M059J (cell line): ENCODE measurements around the gene RPS24. TPM values are rescaled to one million over a fixed set of nuclear protein-coding genes. Genes with fewer than 3 reads are reported as not detected.

ENCODE experiments used
- DNase-seq: peaks from one replicate; pipeline ENCODE4 v3.0.0-alpha.2; 2012; ENCODE audit warnings: low read depth
- total RNA-seq: library from RNA; depleted of rRNA; stranded (reverse); fragments of >200 nt; shearing (Covaris generic); gene quantifications from 2 replicates; pipeline ENCODE4 v1.2.3, GENCODE V29; 2014

Gene RPS24
- total RNA-seq, 1 experiment from 2014 or later: 2,326 TPM

DNA sequence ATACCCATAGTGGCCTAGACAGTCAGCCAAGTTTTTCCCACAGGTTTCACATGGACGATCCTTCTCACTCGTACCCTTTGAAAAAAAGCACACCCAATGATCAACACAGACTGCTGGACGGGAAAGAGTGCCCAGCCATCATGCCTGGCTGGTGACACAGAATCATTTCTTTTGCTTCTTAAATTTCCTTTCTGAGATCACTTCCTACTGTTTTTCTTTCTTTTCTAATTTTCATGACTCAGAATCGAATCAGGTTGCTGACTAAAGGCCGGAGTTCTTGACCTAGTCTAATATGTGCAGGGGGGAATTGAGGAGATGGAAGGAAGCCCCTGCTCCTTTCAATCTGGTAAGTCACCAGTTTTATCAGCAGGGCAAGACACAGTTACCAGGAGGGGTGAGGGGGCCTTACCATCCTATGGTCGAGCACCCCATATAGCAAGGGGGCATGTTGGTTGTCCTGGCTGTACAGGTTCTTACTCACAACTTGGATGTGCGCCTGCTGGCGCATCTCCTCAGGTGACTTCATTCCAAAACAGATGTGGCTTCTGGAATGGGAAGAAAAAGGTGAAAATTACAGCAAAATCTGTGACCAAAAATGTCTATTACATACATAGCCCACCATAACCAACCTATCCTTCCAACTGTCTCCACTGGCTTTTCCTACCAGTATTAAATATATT is 7.8 kb upstream of the RPS24 start:
- peak; percentile 70 for DNase-seq

DNA sequence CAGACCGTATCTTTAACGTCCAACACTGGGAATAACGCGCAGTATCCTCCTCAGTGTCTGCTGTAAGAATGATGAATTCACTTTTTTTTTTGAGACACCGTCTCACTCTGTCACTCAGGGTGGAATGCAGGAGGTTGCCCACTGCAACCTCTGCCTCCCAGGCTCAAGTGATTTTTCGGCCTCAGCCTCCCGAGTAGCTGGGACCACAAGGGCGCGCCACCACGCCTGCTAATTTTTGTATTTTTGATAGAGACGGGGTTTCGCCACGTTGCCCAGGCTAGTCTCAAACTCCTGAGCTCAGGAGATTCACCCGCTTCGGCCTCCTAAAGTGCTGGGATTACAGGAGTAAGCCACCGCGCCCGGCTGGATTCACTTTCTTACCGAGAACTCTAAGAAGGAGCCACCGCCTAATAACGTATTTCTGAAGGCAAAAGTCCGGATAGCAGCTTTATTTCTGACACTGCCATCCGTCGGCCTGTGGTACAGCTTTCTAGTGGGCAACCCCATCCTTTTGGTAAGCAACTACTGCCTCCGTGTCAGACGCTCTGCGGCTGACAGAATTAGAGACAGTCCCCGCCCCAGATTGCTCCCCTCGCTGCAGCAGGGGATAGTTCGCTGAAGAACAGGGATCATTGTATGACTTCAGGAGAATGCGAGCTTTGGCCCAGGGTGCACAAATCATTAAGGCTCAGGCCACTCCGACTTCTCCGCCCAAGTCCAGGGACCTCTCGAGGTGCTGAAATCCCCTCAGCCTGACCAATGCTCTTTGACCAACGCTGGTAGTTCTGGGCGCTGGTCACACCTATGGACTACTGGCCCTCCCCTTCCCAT is 5.0 kb upstream of the RPS24 start:
- peak; percentile 54 for DNase-seq

DNA sequence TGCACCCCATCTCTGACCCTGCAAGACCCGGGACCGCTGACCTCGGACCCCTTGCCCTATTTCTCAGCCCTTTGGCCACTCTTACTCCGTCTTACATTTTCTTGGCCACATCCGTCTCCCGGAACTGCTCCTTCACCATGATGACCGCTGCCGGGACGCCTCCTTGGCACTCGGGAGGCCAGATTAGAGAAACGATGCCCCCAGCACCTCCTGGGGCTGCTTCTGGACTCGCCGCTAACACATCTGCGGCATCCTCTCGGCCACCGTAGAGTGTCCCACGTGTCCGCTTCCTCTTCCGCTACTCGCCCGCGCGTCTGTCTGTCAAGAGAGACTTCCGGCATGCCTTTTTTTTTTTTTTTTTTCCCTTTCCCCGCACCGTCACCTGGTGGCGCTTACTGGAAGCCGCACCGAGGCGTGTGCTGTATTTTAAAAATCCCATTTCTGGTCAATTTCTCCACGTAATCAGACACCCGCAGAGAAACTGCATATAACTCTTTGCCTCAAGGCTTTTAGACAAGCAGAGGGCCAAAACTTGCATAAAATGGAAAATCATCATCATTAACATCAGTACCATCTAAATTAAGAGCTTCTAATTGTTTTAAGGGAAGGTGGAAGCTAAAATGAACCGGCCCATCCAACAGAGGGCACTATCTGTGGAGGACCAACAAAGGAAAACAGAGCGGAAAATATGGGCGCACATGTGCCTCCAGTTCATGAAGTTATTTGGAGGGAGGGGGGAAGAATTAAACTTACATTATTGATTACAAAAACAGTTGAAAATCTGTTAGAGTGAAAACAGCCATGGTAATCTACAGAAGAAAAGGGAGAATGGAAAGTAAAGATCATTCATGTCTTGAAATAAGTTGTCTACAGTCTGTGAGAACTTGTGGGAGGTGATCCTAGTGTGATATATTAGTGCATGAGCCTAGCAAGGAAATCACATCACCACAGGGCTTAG is 4.1 kb upstream of the RPS24 start, which contains the start of gene POLR3A:
TSS of gene POLR3A (minus strand) at position 247 of the 958 bp plus-strand sequence. CDS start at position 139, 108 bp downstream.
- DNase-seq: peak; percentile 95

DNA sequence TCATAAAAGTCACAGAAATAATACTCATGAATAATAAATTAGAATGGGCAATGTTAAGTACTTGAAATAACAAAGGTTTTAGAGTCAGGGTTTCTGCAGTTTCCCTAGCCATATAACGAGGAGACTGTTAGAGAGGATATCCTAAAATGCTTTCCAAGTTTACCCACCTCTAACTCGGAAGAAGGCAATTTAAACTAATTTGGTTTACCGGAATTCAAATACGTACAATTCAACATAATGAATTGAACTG is 351 bp upstream of the RPS24 start:
- DNase-seq: no peak

DNA sequence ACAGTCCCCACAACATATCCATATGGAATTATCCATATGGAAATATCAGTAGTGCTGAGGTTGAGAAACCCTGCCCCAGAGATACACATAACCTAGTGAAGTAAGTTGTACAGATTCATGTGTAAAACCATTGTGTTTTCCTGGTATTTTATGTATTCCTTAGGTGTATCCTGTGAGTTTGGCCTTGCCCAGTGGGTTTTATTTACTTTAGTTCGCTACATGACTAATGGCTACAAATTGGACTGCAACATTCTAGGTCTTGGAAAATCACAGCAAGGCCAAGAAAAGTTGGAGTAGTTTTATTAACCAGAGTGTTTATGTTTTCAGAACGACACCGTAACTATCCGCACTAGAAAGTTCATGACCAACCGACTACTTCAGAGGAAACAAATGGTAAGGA is 1.4 kb downstream of the RPS24 start:
- no peak for DNase-seq

DNA sequence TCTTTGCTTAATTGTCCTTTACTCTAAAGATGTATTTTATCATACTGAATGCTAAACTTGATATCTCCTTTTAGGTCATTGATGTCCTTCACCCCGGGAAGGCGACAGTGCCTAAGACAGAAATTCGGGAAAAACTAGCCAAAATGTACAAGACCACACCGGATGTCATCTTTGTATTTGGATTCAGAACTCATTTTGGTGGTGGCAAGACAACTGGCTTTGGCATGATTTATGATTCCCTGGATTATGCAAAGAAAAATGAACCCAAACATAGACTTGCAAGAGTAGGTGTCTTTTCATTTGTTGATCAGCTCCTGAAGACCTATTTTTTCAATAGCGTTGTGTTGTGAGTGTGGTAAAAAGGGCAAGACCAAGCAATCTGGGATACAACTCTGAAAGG is 1.8 kb downstream of the RPS24 start:
- no peak for DNase-seq

DNA sequence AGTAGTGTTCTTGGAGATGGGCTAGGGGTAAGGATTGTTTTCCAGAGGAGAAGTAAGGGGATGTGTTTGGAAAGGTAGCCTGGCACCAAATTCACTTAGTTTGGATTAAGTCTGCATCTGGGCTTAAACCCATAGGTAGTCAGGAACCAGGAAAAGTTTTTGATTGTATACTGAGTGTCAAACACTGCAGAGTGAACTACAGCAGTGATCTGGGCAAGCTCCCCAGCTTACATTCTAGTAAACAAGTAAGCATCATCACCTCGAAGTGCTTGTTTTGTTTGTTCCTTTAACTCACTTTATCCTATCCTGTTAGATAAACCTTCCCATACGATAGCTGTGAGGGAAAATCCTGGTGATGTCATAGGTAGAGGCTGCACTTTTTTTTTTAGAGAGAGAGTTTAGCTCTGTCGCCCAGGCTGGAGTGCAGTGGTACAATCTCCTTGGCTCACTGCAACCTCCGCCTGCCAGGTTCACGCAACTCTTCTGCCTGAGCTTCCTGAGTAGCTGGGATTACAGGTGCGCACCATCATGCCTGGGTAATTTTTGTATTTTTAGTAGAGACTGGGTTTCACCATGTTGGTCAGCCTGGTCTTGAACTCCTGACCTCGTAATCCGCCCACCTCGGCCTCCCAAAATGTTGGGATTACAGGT is 2.4 kb downstream of the RPS24 start:
- DNase-seq: no peak

DNA sequence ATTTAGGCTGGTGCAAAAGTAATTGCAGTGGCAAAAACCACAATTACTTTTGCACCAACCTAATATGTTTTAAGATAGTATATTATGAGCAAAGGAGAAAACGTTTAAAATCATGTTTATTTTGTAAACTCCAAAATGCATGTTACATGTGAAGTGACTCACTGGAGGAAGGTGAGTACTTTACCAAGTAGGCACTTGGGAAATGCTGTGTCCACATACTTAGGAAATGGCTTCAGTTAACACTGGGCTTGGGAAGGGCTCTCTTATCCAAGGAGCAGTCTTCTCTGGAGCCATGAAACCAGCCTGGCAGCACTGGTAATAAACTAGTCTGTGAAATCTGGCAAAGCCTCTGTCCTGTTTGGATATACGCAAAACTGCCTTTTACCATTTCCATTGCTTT is 4.4 kb downstream of the RPS24 start:
- DNase-seq: no peak

DNA sequence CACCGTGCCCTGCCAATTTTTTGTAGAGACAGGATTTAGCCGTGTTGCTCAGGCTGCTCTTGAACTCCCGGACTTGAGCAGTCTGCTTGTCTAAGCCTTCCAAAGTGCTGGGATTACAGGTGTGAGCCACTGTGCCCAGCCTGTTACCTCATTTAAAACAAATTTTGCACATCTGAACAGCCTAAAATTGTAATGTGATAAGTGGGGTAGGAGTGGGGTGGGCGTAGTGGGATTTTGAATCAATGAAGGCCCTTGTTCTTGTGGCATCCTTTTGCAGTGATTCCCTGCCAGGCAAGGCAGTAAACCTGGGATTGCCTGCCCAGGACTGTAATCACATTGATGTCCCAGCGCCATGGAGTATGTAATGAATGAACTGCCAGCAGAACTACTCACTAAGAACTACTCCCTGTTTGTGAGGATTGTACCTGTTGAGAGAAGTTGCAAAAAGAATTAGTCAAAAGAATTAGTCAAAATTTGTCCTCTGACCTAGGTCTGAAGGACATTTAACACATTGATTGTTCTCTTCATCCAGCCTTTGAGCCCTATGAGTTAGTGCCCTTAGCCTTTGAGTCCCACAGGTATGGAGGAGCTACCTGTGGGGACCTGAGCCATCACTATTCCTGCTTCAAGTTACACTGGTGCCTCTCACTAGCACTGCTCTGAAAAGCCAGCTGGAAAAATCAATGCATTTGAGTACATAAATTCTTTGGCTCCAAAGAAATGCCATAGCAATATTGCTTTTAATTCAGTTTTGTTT is 5.3 kb downstream of the RPS24 start:
- DNase-seq: no peak

DNA sequence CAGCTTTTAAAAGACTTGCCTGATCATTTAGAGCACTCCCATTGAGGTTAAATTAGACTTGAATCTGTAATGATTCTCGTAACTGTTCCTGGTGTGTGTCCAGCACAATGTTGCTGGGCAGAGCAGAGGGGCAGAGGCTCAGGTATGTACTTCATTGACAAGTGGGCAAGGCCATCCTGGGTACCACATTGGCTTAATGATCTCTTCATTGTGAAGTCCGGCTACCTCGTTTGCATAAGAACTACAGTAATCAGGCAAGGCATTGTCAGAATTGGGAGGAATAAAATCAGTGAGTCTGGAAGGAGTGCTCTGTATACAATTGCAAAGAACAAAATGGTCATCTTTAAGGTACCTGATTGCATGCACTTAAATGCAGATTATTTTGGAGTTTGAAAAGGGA is 6.1 kb downstream of the RPS24 start:
- no peak for DNase-seq

DNA sequence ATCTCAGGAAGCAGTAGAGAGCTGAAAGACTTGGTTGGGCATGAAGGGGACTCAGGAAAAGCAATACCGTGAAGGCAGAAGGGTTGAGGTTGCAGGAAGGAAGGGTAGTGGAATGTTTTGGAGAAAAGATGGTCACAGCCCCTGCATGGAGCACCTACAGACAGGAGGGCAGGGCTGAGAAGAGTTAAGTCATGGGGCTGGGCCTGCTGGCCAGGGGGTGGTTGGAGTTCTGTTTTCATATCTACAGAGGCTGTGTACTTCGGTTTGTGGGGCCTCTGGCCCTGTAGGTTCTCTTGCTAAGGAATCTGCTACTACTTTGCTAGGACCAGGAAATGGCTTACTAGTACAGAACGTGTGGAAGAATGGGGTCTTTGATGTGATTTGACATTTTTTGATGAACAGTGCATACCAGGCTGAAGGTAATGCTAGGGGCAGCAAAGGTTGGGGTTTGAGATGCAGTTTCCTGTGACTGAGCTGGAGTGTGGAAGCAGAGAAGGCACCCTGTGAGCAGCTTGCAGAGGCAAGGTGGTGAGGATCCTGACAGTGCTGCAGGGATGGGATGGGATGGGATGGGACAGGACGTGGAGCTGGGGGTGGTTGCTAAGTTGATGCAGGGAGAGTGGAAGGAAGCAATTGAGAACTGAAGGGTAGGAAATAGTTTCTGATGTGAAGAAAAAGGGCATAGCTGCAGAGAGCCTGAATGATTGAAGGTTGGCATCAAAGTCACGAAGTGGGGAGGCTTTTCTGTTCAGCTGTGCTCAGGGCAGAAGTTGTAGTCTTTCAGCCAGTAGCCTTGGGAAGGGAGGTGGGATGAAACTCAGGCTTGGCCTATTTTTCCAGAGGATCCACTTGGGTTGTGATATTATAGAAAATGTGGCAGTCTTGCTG is 7.8 kb downstream of the RPS24 start:
- no peak for DNase-seq

DNA sequence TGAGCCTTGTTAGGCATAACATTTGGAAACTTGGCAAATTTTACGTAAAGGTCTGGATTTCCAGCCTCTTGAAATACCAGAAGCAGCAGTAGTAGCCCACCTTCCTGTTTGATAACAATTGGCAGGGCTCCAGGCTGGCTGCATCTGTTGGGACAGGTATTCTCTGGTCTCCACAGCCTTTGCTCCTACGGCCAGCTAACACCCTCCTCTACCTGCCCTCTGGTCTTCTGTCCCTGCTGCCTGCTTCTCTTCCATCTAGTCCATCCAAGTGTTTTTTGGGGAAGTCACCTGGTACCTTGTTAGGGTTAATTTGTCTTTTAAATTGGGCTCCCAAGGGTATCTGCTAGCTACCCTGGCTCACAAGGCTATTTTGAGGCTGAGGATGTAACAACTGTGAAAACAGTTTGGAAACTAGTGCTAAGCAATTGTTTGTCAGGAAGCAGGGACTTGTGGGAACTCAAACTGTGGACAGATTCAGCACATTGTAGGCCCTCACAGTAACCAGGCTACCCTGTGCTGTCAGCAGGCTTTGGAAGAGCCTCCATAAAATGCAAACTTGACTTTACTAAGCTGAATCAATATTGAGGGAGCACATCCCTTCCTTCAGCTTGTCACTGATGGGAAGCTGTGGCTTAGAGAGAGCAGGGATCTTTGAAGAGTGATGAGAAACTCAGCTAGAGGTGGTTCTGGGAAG is 8.5 kb downstream of the RPS24 start:
- DNase-seq: no peak

DNA sequence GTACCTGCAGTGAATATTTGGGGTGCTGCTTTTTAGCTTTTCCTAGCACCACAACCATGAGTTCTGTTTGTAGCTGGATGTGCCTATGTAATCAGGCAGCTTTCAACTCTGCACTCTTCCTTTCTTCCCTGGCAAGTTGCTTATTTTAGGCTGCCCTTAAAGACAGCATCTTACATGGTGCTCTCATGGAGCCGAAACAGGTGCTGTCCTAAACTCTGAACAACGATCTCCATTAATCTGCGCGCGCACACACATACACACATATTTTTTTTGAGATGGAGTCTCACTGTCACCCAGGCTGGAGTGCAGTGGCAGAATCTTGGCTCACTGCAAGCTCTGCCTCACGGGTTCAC is 9.1 kb downstream of the RPS24 start:
- DNase-seq: no peak

DNA sequence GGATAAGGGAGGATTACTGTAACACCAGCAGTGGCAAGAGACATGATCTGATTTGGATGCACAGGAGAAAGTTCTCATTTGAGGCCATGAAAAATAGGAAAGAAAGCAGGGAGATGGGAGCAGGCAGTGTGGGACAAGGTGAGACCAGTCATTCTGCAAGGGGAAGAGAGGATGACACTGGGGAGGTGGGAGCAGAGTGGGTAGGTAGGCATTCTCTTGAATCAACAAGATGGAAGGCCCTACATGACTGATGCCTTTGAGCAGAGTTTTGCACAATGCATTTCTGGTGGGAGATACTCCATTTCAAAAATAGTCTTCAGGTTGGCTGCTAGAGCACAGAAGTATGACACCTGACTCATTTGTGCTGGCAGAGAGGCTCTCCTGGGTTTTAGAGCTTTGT is 10.5 kb downstream of the RPS24 start:
- DNase-seq: no peak

DNA sequence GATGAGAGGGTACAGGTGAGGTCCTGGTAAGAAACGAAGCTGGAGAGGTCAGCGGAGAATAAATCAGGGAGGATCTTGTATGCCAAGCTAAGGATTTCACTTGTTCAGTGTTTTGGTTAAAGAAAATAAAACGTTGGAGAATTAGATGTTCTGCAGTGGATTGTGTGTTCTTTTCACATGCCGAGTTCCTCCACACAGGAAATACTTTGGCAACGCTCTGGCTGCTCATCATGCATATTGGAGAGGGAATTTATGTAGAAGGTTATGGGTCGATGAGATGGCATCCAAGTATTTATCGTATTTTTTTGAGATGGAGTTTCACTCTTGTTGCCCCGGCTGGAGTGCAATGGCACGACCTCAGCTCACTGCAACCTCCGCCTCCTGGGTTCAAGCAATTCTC is 11.0 kb downstream of the RPS24 start:
- DNase-seq: no peak

DNA sequence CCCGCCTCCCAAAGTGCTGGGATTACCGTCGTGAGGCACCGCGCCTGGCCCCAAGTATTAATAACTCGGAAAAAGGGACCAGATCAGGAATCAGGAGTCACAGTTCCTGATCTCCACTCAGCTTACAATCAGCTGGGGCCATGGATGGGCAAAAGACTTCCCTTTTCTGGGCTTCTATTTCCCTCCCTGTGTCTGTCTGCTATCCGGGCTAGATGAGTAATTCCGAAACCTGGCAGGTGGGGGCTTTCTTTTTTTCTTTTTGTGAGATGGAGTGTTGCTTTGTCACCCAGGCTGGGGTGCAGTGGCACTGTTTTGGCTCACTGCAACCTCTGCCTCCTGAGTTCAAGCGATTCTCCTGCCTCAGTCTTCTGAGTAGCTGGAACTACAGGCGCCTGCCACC is 11.6 kb downstream of the RPS24 start:
- no peak for DNase-seq

DNA sequence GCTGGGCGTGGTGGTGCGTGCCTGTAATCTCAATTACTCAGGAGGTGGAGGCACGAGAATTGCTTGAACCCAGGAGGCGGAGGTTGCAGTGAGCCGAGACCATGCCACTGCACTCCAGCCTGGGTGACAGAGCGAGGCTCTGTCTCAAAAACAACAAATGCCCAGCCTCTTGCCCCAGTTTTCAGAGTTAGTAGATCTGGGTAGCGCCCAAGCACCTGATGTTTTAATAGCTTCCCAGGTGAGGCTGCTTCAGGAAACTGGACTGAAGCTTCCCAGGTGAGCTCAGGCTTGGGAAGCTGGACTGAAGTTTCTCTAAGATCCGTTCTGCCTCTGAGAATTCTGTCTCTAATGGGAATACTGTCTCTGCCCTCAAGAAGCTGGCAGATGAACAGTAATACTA is 12.2 kb downstream of the RPS24 start:
- DNase-seq: no peak

DNA sequence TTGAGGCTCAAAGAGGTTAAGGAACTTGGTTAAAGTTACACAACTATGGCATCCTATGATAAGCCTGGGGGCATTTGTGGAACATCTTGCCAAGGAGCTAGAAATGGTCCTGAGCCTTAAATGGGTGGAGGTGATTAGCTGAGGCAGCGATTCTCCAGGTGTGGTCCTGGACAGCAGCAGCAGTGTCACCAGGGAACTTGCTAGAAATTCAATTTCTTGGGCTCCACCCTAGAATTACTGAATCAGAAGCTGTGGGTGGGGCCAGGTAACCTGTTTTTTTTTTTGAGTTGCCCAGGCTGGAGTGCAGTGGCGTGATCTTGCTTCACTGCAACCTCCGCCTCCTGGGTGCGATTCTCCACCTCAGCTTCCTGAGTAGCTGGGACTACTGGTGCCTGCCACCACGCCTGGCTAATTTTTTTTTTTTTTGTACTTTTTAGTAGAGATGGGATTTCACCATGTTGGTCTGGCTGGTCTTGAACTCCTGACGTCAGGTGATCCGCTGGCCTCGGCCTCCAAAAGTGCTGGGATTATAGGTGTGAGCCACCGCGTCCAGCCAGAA is 13.1 kb downstream of the RPS24 start:
- no peak for DNase-seq

DNA sequence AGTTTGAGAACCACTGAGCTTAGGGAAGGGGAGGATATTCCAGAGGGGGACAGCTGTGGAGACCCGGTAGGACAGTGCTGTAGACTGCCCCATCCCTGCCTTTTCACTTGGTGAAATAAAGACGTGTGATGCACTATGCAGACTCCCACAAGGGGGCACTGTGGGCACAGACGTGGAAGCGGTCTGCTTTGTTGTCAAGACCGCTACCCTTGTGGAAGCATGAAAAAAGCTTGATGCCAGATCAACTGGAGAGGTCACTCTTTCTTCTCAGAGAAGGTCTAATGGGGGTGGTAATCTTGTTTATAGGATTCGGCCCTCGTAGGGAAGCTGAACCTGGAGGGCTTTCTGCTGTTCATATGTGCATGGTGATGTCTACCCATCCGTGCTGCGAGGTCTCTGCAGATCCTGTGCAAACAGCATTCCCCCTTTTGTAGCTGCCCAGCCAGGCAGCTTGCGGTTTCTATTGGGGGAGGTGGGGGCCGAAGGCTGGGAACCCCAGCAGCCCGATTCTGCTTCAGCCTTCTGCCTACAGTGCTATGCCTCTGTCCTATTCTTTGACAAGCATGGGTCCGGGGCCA is 13.7 kb downstream of the RPS24 start:
- DNase-seq: peak; percentile 72
